GM18909 (cell line): ENCODE measurements around the gene SH2D7.

ENCODE experiments used
- ATAC-seq: cut with Tn5 transposase; IDR thresholded peaks from one replicate; pipeline ENCODE4 v1.9.1; 2021; ENCODE audit warnings: mild to moderate bottlenecking; ENCODE audit not compliant: unreplicated experiment, poor library complexity

The SH2D7 gene

DNA sequence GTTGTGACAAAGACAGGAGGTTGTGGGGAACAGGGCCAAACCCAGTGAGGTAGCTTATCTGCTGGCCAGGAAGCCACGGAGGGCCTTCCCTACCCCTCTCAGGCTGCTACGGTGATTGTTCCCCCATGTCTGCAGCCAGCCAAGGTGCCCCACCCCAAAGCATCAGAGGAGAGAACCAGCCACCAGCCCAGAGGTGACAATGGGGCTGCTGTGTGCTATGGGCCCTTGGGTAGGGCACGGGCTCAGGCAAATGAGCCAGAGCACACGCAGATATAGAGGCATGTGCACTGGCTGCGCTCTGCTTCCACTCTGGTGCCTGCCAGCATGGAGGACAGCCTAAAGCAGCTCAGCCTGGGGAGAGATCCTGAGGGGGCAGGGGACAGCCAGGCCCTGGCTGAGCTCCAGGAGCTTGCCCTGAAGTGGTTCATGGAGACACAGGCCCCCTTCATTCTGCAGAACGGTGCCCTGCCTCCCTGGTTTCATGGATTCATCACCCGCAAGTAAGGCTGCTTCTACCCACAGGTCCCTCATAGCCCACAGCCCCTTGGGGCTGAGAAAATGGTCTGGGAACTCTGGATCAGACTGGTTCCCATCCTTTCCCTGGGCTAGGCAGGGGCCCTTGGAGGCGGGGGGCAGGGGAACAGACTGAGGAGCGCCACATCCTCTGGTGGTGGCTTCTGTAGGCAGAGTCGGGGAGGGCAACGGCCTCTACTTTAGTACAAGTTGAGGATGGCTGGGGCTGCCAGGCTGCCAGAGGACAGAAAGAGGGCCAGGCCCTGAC lies at the start of gene SH2D7:
SH2D7 (plus strand) TSS at position 301 of the 781 bp plus-strand sequence; CDS start at position 325, 24 bp downstream.
- no peak for ATAC-seq

- ATAC-seq = no peak
These were observed 47.8 kb upstream of the SH2D7 start for GRCh38 chr15:78044407-78045155.

DNA sequence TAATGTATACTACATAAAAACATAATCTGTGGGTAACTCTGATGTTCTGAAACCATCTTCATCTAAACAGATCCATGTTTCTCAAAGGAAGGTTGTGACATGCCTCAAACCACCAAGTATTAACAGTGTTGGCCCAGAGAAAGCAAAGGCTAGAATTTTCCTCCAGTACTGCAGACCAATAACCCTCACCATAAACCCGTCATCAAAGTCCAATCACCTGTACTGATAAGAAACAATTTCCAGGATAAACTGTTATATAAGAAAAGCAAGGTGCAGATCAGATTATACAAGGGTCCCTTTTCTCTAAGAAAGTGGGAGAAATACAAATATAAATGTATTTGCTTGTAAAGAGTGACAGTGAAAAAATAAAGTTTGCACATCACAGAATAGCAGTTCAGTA lies 47.2 kb upstream of the SH2D7 start:
- ATAC-seq = no peak

DNA sequence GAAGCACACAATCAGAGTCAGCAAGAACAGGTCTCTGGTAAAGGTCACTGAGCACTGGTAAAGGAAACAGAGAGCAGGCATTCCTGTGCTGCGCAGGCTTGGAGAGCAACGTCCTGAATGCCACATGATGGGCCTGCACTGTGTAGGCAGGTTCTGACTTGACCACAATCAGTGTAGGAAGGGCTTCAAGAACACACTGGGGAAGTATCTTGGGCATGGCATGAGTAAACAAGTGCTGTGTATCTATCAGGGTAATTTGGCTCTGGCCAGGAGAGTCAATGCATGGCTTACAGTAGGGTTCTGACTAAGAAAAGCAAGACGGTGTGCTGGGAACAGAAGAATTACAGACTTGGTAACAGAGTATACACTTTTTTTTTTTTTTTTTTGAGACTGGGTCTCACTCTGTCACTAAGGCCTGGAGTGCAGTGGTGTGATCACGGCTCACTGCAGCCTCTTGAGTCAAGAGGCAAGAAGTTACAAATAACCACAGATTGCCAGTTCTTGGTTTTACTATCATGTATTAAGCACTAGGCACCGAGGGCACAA lies 45.5 kb upstream of the SH2D7 start:
- ATAC-seq = no peak

DNA sequence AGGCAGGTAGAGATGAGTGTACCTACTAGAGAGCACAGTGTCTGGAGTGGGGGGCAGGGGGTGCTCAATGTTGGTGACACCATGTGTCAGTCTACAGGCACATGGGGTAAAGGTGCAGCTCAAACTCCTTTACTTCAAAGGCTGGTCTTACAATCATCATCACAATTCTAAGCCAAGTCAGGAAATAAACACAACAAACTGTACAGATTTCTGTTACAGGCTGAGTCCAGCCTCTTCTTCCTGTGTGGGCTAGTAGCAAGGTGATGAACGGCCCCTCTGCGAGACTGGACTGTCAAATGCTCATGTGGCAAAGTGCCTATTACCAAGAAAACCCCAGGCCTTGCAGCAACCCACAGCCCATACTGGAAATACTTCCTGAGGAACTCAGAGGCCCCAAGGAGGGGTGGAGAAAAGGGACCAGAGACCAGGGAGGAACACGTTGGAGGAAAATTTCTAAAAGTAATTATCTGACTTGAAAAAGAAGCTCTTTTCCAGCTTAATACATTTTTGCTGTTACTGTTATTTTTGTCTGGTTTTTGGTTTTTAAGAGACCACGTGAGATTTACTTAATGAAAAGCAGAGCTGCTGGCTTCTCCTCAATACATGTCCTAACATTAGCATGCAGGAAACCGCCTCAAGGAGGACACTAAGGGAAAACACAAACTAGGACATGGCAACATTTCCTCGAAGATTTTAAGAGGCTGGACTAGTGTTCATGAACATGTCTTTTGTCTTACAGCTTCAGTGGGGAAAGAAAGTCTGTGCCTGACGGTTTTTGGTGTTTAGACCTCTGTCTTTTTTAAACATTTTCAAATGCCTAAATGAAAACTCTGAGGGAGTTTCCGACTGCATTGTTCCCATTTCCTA lies 44.4 kb upstream of the SH2D7 start:
- no peak for ATAC-seq

GRCh38 chr15:78048628-78048920 lies 43.8 kb upstream of the SH2D7 start:
- ATAC-seq = no peak

DNA sequence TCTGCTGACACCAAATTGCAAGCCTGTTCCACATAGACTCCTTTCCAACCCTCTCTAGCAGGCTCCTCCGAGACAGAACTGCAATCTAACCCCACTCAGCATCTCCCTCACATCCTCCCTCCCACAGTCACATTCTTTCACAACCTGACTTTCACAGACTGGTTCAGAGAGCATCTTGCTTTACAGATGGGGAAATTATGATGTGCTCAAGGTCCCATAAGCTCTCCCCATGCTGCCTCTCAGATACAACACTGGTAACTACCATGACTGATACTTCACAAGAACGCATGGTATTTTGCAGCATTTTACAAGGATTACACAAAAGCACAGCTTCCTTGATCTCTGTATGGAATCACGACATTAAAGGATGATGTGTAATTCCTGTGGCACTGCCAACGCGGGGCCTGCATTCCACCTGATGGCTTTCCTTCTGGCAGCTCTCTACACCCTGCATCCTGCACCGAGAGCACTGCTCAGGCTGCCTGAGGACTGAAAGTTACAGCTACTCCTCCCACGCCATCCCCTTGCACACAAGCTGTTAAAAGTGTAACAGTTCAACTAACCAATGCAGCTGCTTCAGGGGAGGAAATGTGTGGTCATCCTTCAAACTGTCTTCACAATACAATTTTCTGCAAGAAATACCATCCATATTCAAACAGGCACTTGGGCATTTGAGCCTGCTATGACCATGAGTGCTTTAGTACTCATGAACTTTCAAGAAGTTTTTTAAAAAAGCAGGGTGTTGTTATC lies 42.5 kb upstream of the SH2D7 start:
- peak; percentile 80 for ATAC-seq

GRCh38 chr15:78050441-78050809 lies 41.9 kb upstream of the SH2D7 start:
- peak; percentile 35 for ATAC-seq

GRCh38 chr15:78050826-78051225 lies 41.5 kb upstream of the SH2D7 start:
- ATAC-seq = no peak

- ATAC-seq = no peak
These were observed 40.8 kb upstream of the SH2D7 start for GRCh38 chr15:78051596-78051995.

DNA sequence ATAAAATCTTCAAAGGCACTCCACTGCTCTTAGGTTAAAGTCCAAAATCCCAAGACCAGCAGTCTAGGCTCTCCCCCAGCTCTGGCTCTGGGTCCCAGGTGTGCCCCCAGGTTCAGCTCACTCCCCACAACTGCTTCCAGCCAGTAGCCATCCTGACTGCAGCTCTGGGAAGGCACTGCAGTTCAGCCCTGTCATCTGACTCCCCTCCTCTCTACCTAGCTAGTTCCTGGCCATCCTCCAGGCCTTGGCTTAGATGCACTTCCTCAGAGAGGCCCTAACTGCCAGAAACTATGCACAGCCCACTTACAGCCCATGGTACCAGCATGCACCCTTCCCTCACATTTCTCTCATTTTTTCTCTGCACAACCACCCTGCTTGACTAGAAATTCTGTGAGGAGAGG lies 40.4 kb upstream of the SH2D7 start:
- no peak for ATAC-seq

- ATAC-seq = no peak
These were observed 39.8 kb upstream of the SH2D7 start for GRCh38 chr15:78052545-78052944.

- no peak for ATAC-seq
These were observed 37.8 kb upstream of the SH2D7 start for GRCh38 chr15:78054518-78054917.

GRCh38 chr15:78054966-78055365 lies 37.4 kb upstream of the SH2D7 start:
- ATAC-seq = no peak

DNA sequence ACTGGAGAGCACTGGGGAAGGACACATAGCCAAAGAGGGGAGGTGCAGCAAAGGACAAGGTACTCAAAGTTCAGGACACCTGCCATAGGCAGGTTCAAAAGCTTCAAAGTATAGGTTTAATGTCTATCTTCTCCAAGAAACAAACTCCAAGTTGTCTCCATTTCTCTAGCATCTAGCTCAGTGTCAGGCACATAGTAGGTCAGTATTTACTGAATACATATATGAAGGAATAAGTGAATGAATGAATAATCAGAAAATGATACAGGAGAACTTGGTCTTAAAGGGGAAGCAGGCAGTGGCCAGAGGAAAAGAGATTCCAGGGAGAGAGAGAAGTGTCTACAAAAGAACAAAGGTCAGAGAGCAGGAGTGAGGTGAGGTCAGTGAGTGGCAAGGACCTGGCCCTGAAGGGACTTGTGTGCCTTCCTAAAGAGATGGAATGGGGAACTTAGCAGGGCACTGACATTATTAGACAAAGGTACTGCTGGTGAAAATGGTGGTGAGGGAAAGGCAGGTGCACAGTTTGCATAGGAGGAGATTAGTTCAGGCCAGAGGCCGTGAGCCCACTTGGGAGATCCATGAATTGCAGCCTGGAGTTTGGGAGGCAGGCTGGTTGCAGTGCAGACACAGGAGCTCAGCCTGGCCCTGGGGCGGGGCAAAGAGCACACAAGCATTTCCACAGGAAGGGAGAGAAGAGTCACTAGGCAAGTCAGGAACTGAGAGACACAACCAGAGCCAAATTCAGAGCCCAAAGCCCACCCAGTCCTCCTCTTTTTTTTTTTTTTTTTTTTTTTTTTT lies 36.2 kb upstream of the SH2D7 start:
- ATAC-seq = no peak

DNA sequence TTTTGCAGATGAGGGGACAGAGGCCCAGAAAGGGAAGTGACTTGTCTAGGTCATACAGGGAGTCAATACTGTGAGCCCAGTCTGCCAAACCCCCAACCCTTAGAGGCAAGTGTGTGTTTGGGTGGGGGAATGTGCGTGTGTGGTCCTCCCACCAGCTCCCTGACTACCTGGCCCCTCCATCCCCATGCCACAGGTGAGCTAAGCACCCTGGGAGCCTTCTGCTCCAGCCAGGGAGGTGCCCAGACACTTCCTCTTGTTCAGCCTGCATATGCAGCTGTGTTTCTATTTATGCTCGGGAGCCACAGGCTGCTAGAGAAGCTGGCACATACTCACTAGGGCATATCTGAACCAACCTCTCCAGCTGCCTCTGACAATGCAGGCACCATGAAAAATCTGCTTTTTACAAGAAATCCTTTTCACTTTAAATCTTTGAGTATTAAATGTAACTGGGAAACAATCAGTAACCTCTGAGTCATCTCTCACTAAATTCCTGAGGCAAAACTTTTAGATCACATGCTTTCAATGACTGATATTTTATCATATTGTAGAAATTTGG lies 35.6 kb upstream of the SH2D7 start:
- no peak for ATAC-seq

DNA sequence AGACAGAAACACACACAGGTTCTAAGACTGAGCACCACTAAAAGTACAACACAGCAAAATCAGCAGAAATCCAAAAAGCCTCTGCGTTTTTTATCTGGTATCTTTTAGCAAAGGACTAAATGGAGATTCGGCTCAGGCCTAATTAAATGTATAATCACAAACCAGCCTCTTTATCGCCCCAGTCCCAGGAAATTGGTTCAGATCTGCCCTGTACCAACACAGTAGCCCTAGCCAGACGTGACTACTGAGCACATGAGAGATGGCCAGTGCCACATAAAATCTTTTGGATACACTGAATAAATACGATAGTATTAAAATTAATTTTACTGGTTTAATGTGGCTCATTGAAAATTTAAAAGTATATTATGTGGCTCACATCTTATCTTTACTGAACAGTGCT lies 34.6 kb upstream of the SH2D7 start:
- no peak for ATAC-seq

- no peak for ATAC-seq
These were observed 33.9 kb upstream of the SH2D7 start for GRCh38 chr15:78058401-78058935.
